ENCODE results near the gene GJC2. TPM values are rescaled to one million over a fixed set of nuclear protein-coding genes. Genes with fewer than 3 reads are reported as not detected.

The GJC2 gene
- total and polyA plus RNA-seq, 2 donors (not counting 1 experiment from before 2014, with no cell fraction given) = 0.16 to 0.30 TPM

- Histone ChIP-seq H3K27me3 (replicated peaks in 1 of 4; ENCODE audit: control extremely low read depth in 1 of 4, control insufficient read depth in 3 of 4, insufficient read depth in 4 of 4, low read length in 3 of 4) (peaks cover 0 to 5% (median 0%) of the 10 kb centered on the region in 4 experiments), H3K36me3 (replicated peaks in 1 of 2; ENCODE audit: control extremely low read depth in 1 of 2, control insufficient read depth in 1 of 2, extremely low read depth in 1 of 2, insufficient read depth in 2 of 2, low read length in 1 of 2) (no peaks in the 10 kb centered on the region), H3K9me3 (ENCODE audit: control extremely low read depth in 1 of 3, control insufficient read depth in 2 of 3, insufficient read depth in 1 of 3, low read length in 2 of 3) (no peaks in the 10 kb centered on the region), H3K9ac (ENCODE audit: low read length) (peak overlapping the region; percentile 69), H2AFZ (ENCODE audit: insufficient read depth, low read depth, low read length, poor library complexity, severe bottlenecking) (peak overlapping the region; percentile 83), H3K4me3 (ENCODE audit: control extremely low read depth in 1 of 5, extremely low read depth in 1 of 5, insufficient read depth in 1 of 5, low read depth in 2 of 5, low read length in 4 of 5) (peak overlapping the region; percentile 54 to 88 (median 60)), H3K4me2 (replicated peaks; ENCODE audit: low read depth, low read length, poor library complexity, severe bottlenecking) (peak overlapping the region; percentile 91), H3K27ac (ENCODE audit: low read length in 2 of 2) (peak overlapping the region; percentile 86 to 98), H4K20me1 (ENCODE audit: control insufficient read depth, insufficient read depth, low read length, poor library complexity, severe bottlenecking) (no peaks in the 10 kb centered on the region), H3K4me1 (ENCODE audit: control insufficient read depth in 2 of 2, insufficient read depth in 2 of 2, low read length in 2 of 2) (peaks cover 14 to 26% of the 10 kb centered on the region in 2 donors), H3K79me2 (ENCODE audit: control insufficient read depth, insufficient read depth, low read length) (peaks cover 36% of the 10 kb centered on the region)
- 36% methylated on average over 11 of the region's 20 CpGs for WGBS (ENCODE audit: insufficient coverage)
- Mint-ChIP-seq H3K9me3 (ENCODE audit: insufficient read depth) (no peaks in the 10 kb centered on the region), H3K27ac (peak overlapping the region; percentile 97), H3K4me1 (peaks cover 28% of the 10 kb centered on the region), H3K4me3 (peak overlapping the region; percentile 93), H3K27me3 (peaks cover under 1% of the 10 kb centered on the region)
- POLR2A ChIA-PET = interaction anchor here (0.9 to 3.3 kb wide), 8 partner anchors 19 to 293 kb away, joined by 3 to 22 read pairs (median 5); partner anchors contain the start of genes ARF1, GUK1, MRPL55 and TRIM11
- intact Hi-C loops (cut with micrococcal nuclease) = loop anchor here (1.0 to 2.0 kb wide), 6 partner anchors 10 to 242 kb away; partner anchors contain the start of genes C1orf35, GUK1, MRPL55 and TRIM11
- ATAC-seq (ENCODE audit: low read depth) (no peak), DNase-seq (peak; percentile 46)
- TF ChIP-seq, protein P1, sequence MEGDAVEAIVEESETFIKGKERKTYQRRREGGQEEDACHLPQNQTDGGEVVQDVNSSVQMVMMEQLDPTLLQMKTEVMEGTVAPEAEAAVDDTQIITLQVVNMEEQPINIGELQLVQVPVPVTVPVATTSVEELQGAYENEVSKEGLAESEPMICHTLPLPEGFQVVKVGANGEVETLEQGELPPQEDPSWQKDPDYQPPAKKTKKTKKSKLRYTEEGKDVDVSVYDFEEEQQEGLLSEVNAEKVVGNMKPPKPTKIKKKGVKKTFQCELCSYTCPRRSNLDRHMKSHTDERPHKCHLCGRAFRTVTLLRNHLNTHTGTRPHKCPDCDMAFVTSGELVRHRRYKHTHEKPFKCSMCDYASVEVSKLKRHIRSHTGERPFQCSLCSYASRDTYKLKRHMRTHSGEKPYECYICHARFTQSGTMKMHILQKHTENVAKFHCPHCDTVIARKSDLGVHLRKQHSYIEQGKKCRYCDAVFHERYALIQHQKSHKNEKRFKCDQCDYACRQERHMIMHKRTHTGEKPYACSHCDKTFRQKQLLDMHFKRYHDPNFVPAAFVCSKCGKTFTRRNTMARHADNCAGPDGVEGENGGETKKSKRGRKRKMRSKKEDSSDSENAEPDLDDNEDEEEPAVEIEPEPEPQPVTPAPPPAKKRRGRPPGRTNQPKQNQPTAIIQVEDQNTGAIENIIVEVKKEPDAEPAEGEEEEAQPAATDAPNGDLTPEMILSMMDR (IDR thresholded peaks at IDR 0.05) = no peak
- no peak for TF ChIP-seq EZH2 (IDR thresholded peaks at IDR 0.05; ENCODE audit: borderline replicate concordance, insufficient read depth, low read depth, low read length, poor library complexity, severe bottlenecking)
- CTCF ChIA-PET = interaction anchor here (0.6 to 5.6 kb wide), 12 partner anchors 11 to 336 kb away, joined by 3 to 73 read pairs (median 4); partner anchors contain the start of genes GUK1 and RNF187
Measured at GRCh38 chr1:228164561-228165371, 15.0 kb downstream of the GJC2 start.
